ENCODE data around the gene ASIC4. TPM values are rescaled to one million over a fixed set of nuclear protein-coding genes. Genes with fewer than 3 reads are reported as not detected.

Gene ASIC4
- total and polyA plus RNA-seq, 2 of the 4 experiments (the other 2 are of a cell fraction), result 0.10 TPM; not detected in 1

DNA sequence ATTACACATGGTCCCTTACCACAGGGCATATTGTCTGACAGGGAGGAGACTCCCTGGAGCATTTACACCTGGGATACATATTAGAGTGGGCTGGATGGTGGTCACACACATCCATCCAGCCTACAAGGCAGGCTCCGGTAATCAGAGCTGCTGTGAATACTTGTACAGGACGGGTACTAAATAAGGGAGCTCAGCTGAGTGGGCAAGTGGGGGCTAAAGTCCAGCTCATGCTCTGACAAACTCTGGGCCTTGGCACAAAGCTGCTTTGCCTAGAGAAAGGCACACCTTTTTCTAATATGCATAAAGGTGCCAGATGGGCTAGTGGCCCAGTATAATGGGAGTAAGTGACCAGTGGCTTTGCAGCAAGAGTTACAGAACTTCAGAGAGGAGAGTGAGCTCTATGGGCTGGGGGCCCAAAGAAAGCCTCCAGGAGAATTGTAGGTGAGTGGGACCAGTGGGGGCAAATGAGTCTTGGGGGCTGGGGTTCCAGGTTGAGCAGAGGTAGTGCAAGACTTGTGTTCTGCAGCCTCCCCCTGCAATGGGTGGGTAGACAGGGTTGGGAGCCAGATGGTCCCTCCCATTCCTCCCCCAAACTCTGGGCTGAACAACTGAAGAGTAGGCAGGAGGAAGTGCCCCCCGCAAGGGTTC, 31.1 kb downstream of the ASIC4 start:
- H3K9ac ChIP-seq (ENCODE audit: low read depth, low read length), result no peak overlapping the region
- intact Hi-C loops (cut with micrococcal nuclease), result no loop called here
- no peak overlapping the region for H3K27ac ChIP-seq (ENCODE audit: insufficient read depth, low read length)
- H4K20me1 ChIP-seq (ENCODE audit: insufficient read depth, low read length), result peaks cover 24% of the 10 kb centered on the region
- no peak overlapping the region for H2BK15ac ChIP-seq (ENCODE audit: low read depth, low read length)
- no TSS peak for BruUV-seq (replicated peaks)
- H3K4me2 ChIP-seq (ENCODE audit: low read depth, low read length), result no peak overlapping the region
- no peak for ATAC-seq (ENCODE audit: low read depth)
- H3K14ac ChIP-seq (replicated peaks; ENCODE audit: low read depth, low read length), result no peak overlapping the region
- H3K79me1 ChIP-seq (ENCODE audit: low read depth in 1 of 2, low read length in 2 of 2), result peaks cover 6 to 22% of the 10 kb centered on the region in 2 experiments; a peak in 3 of 4 replicates
- H4K91ac ChIP-seq (ENCODE audit: insufficient read depth, low read depth, low read length), result no peak overlapping the region
- no CpG with 5 or more reads among the region's 3 CpGs for WGBS, 2 experiments (ENCODE audit: extremely low coverage in 2 of 2, insufficient read length in 1 of 2)
- no peak overlapping the region for H3K18ac ChIP-seq (ENCODE audit: low read depth, low read length)
- H2BK120ac ChIP-seq (ENCODE audit: low read depth, low read length), result no peak overlapping the region
- dilution Hi-C loops (cut with HindIII; ENCODE audit: low sequenced_read_pairs, unreplicated experiment), result no loop called here
- no peak overlapping the region for H4K5ac ChIP-seq (ENCODE audit: low read depth, low read length)
- H3K36me3 ChIP-seq (ENCODE audit: control insufficient read depth, insufficient read depth, low read length), result peaks cover 12% of the 10 kb centered on the region
- TF ChIP-seq MAZ (IDR thresholded peaks at IDR 0.05; ENCODE audit: borderline replicate concordance, low read depth, low read length), result no peak
- no peak overlapping the region for H3K4ac ChIP-seq (ENCODE audit: low read depth, low read length)
- no peak overlapping the region for H3K4me3 ChIP-seq (ENCODE audit: insufficient read depth, low read depth, low read length)
- no peak overlapping the region for H4K8ac ChIP-seq (ENCODE audit: low read depth in 2 of 2, low read length in 2 of 2)
- no peak overlapping the region for H2AK9ac ChIP-seq (replicated peaks; ENCODE audit: low read depth, low read length, poor library complexity)
- no peak overlapping the region for H2AK5ac ChIP-seq (ENCODE audit: low read depth, low read length)
- H3K27me3 ChIP-seq (ENCODE audit: control insufficient read depth, insufficient read depth, low read length), result no peaks in the 10 kb centered on the region
- H3K56ac ChIP-seq (ENCODE audit: extremely low read depth, insufficient read depth, low read length), result no peak overlapping the region
- no peak overlapping the region for H2BK20ac ChIP-seq (ENCODE audit: low read depth, low read length)
- in situ Hi-C loops (cut with MboI; ENCODE audit: low sequenced_read_pairs), result no loop called here
- H3K4me1 ChIP-seq (ENCODE audit: control insufficient read depth, insufficient read depth, low read length), result peaks cover 9% of the 10 kb centered on the region
- no peaks in the 10 kb centered on the region for H3K9me3 ChIP-seq (ENCODE audit: control insufficient read depth, insufficient read depth, low read length)
- CTCF ChIA-PET, result no interaction called here
- H3K23ac ChIP-seq (ENCODE audit: low read depth, low read length), result no peak overlapping the region
- POLR2A ChIA-PET (ENCODE audit: unreplicated experiment), result no interaction called here
- H2BK5ac ChIP-seq (ENCODE audit: low read depth, low read length, poor library complexity, severe bottlenecking), result no peak overlapping the region
- H2AFZ ChIP-seq (replicated peaks; ENCODE audit: low read length, poor library complexity), result no peak overlapping the region
- no peak for DNase-seq
- peaks cover 2% of the 10 kb centered on the region; the same call in 1 of the 2 replicates for H3K9me1 ChIP-seq (ENCODE audit: insufficient read depth, low read length)
